Upper lobe of left lung (tissue), 4 donors: ENCODE results near the gene PRLR.

Experiments used
- CTCF ChIP-seq, 6 experiments: fragments of 450-650 bp in 4 of 6; fragments of 200-600 bp in 2 of 6; sonication (generic) in 2 of 6; IDR thresholded peaks; one replicate each; pipeline ENCODE4 v1.5.1; 2016 to 2019; ENCODE audit warnings: antibody characterized with exemption in 6 of 6
- EP300 ChIP-seq, 4 donors: sonication (generic); formaldehyde crosslinking; IDR thresholded peaks; one replicate each; pipeline ENCODE4 v1.5.1; 2017; ENCODE audit warnings: antibody characterized with exemption in 4 of 4, control low read depth in 2 of 4
- POLR2A ChIP-seq, 4 donors: fragments of 450-650 bp; IDR thresholded peaks; one replicate each; pipeline ENCODE4 v1.5.1; 2016 to 2017; ENCODE audit warnings: antibody characterized with exemption in 4 of 4, mild to moderate bottlenecking in 2 of 4
- POLR2AphosphoS5 ChIP-seq, 2 donors: sonication (generic); formaldehyde crosslinking; IDR thresholded peaks; one replicate each; pipeline ENCODE4 v1.5.1; 2017; ENCODE audit warnings: antibody characterized with exemption in 2 of 2

- no peak for TF ChIP-seq CTCF (IDR thresholded peaks at IDR 0.05)
- TF ChIP-seq POLR2A (IDR thresholded peaks at IDR 0.05): no peak
- no peak for TF ChIP-seq POLR2AphosphoS5 (IDR thresholded peaks at IDR 0.05)
- TF ChIP-seq EP300 (IDR thresholded peaks at IDR 0.05): no peak
Observed at GRCh38 chr5:35240892-35241291, 10.6 kb upstream of the PRLR start.
